NCI-H2227 treated with DMSO at 0.1 percent for 48 hours (cell line): ENCODE data around the gene TUBGCP3.
"Not testable (repeated sequence)": the region's sequence is repeated elsewhere in the genome, so short reads cannot be mapped to it uniquely, and the experiment has no call there.

Experiments used
- DNase-seq: peaks from one replicate; lab custom pipeline; 2025; lab: John Stamatoyannopoulos, UW

The TUBGCP3 gene

DNA sequence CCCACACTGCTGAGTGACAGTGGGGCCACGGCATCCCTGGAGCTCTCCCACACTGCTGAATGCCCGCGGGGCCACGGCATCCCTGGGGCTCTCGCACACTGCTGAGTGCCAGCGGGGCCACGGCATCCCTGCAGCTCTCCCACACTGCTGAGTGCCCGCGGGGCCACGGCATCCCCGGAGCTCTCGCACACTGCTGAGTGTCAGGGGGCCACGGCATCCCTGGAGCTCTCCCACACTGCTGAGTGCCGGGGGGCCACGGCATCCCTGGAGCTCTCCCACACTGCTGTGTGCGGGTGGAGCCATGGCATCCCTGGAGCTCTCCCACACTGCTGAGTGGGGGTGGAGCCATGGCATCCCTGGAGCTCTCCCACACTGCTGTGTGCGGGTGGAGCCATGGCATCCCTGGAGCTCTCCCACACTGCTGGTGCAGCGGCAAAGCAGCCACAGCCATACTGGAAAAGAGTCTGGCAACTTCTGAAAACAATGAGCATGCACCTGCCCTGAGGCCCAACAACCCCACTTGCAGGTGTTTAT is 8.6 kb downstream of the TUBGCP3 start:
- no peak for DNase-seq

GRCh38 chr13:112576768-112577167 is 11.2 kb downstream of the TUBGCP3 start:
- DNase-seq, result no peak

DNA sequence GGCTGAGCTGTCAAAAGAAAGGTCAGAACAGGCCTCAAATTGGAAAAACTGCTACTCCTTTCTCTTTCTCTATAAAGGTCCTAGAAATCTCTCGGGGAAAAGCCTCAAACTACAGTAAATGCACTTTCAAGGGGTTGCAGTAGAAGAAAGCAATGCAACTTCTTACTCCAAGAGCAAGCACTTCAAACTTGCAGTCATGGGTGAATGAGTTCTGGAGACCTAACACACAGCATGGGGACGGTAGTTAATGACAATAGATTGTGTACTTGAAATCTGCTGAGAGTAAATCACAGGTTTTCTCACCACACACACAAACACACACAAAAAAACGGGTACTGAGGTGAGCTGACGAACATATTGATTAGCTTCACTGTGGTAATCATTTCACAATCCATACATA is 11.8 kb downstream of the TUBGCP3 start:
- DNase-seq, result no peak

- no peak for DNase-seq
Measured at GRCh38 chr13:112575675-112576074, 12.3 kb downstream of the TUBGCP3 start.

GRCh38 chr13:112574834-112575613 is 12.9 kb downstream of the TUBGCP3 start:
- no peak for DNase-seq

GRCh38 chr13:112574416-112574815 is 13.5 kb downstream of the TUBGCP3 start:
- no peak for DNase-seq

DNA sequence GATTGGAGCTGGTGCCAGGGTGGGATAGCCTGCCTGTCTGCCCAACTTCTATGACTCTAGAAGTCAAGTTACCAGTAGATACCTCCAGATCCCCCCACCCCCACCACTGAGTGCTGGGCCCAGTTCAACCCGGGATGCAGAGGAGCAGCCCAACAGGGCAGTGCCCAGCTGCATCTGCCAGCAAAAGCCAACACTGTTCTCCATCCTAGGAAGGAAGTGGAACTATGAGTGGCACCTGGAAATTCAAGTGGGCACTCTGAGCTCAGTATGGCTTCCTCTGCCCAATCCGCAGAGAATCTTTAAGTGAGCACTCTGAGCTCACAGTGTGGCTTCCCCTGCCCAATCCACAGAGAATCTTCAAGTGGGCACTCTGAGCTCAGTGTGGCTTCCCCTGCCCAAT is 14.2 kb downstream of the TUBGCP3 start:
- no peak for DNase-seq

DNA sequence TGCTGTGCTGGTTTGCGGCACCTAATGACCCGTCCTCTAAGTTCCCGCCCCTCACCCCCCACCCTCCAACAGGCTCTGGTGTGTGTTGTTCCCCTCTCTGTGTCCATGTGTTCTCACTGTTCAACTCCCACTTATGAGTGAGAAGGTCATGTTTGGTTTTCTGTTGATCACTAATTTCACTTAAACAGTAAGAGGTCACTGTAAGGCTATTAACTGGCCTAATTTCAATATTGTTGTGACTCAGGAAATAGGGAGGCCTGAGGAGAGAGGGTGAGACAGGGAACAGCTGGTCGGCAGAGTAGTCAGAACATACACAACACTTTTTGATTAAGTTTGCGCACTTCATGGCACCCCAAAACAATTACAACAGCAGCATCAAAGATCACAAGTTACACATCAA is 15.6 kb downstream of the TUBGCP3 start:
- DNase-seq, result no peak

GRCh38 chr13:112569821-112570220 is 18.1 kb downstream of the TUBGCP3 start:
- no peak for DNase-seq

- no peak for DNase-seq
Measured at GRCh38 chr13:112567161-112567862, 20.6 kb downstream of the TUBGCP3 start.

GRCh38 chr13:112562786-112563383 is 25.1 kb downstream of the TUBGCP3 start:
- DNase-seq, result no peak

GRCh38 chr13:112562254-112562653 is 25.7 kb downstream of the TUBGCP3 start:
- DNase-seq, result no peak

GRCh38 chr13:112561478-112561877 is 26.5 kb downstream of the TUBGCP3 start:
- no peak for DNase-seq

DNA sequence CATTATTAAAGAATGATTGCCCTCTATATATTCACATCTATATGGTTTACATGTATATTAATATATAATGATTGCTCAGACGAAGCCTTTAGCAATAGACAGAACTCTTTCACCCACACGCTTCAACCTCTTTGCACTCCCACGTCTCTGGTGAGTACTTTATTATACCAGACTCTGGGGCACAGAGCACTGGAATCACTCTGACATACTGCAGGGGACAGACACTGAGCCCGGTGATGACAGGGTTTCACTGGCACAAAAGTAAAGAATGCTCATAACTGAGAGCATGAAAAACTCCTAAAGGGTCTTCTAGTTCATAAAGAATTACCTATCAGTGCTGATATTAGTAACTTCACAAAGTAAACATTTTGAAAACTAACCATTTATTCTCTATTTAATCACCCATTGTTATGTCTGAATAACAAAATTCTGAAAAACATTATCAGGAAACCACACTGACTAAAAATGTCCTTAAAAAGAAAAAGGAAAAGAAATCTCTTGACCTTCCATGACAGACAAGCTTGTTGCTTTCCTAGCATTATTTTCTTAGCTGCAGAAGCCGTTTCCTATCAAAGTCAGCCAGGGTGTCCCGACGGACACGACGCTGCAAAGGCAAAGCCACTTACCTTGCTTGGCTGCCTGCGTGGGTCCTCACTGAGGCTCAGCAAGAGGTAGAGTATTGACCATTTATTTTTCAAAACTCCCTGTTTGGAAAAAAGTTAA is 29.1 kb downstream of the TUBGCP3 start:
- no peak for DNase-seq

GRCh38 chr13:112556600-112556999 is 31.4 kb downstream of the TUBGCP3 start:
- no peak for DNase-seq

GRCh38 chr13:112554214-112554850 is 33.6 kb downstream of the TUBGCP3 start:
- DNase-seq, result no peak

GRCh38 chr13:112548975-112549374 is 39.0 kb downstream of the TUBGCP3 start:
- DNase-seq, result not testable (repeated sequence)

DNA sequence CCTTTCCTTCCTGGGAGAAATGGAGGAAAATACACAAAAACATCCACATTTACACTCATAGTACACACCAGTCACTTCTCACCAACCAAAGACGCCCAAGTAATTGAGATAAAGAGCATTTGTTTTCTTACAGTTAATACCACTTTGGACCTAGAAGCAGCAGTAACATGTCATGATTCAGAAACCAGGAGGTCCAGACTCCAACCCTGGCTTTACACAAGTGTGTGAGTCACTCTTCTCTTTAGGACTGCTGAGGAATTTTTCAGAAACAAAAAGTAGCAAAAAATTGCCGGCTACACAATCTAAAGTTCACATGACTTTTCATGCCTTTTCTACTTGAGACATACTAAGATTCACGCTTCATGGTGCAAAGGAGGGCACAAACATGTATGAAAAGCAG is 42.1 kb downstream of the TUBGCP3 start:
- no peak for DNase-seq

DNA sequence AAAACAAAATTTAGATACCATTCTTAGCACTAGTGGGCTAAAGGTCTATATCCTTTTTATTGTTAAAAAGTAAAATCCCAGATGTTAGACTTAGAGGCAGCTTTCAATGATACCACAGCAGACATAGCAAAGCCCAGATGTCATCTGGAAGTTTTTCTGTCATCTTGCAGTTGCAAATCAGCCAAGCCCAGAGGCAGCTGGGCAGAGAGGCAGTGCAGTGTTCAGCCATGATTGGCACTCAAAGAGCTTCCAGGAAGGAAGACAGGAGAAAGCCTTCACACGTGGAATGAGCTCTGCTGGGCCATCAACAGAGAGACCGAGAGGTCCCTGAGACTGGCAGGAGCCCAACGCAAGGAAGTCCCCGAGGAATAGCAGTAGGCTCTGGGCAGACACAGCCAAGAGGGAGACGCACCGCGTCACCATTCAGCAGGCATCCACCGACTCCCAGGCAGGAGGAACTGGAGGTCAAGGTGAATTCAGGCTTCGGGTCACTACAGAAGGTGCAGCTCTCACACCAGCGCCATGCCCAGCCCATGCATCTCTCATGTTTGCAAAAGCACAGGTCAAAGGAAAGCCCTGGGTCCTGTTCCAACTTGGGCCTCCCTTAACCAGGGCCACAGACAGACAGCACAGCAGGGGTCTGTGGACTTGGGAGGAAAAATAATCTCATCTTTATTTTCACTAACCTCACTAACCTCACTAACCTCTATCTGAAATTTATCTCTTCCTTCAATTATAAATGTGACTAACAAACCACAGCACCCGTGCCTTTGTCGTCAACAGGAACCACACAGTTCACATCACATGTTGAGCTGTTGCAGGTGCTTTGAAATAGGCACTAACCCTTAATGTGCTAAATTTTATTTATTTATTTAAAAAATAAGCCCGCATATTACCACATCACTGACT is 54.9 kb downstream of the TUBGCP3 start:
- DNase-seq, result no peak

- peak; percentile 75 for DNase-seq
Measured at GRCh38 chr13:112531263-112531794, 56.6 kb downstream of the TUBGCP3 start.
